Esophagus squamous epithelium (tissue), 5 donors: ENCODE data around the gene GLIS1. TPM values are rescaled to one million over a fixed set of nuclear protein-coding genes. Genes with fewer than 3 reads are reported as not detected.

Experiments
- DNase-seq: peaks from one replicate; lab custom pipeline; 2025; lab: John Stamatoyannopoulos, UW
- H3K27ac ChIP-seq, 4 donors: fragments of 200-600 bp; sonication (generic); one replicate each; pipeline ENCODE4 v1.5.1; 2016 to 2019; ENCODE audit warnings: mild to moderate bottlenecking in 1 of 4
- H3K27me3 ChIP-seq, 4 donors: fragments of 200-600 bp; sonication (generic); 1 replicate in 3 of 4; 2 replicates in 1 of 4; pipeline versions ENCODE4 v1.5.1 to v1.6.0; 2017 to 2021; ENCODE audit warnings: antibody characterized with exemption in 1 of 4
- H3K36me3 ChIP-seq, 3 donors: fragments of 200-600 bp; sonication (generic); one replicate each; pipeline ENCODE4 v1.5.1; 2016 to 2019
- H3K4me1 ChIP-seq, 3 donors: fragments of 200-600 bp; sonication (generic); one replicate each; pipeline ENCODE4 v1.5.1; 2017 to 2019
- H3K4me3 ChIP-seq, 4 donors: fragments of 200-600 bp; sonication (generic); 1 replicate in 3 of 4; 2 replicates in 1 of 4; pipeline ENCODE4 v1.5.1; 2016 to 2019; ENCODE audit warnings: mild to moderate bottlenecking in 2 of 4, moderate library complexity in 1 of 4
- H3K9me3 ChIP-seq, 3 donors: fragments of 200-600 bp; sonication (generic); one replicate each; pipeline ENCODE4 v1.5.1; 2016 to 2019
- CTCF ChIP-seq, 6 experiments: fragments of 450-650 bp in 4 of 6; fragments of 200-600 bp in 2 of 6; sonication (generic) in 2 of 6; IDR thresholded peaks; one replicate each; pipeline ENCODE4 v1.5.1; 2016 to 2019; ENCODE audit warnings: antibody characterized with exemption in 6 of 6, mild to moderate bottlenecking in 4 of 6, moderate library complexity in 4 of 6
- POLR2A ChIP-seq, 4 donors: fragments of 450-650 bp; IDR thresholded peaks; one replicate each; pipeline ENCODE4 v1.6.1; 2017; ENCODE audit warnings: antibody characterized with exemption in 4 of 4, mild to moderate bottlenecking in 4 of 4, moderate library complexity in 3 of 4
- WGBS, 2 donors: methylation state at CpG; one replicate each; pipeline ENCODE4 v1.1.5; 2018; 5-methylcytosine and 5-hydroxymethylcytosine counted together
- intact Hi-C: fragments of 100-400 bp; cut with DNase I; formaldehyde crosslinking; loops from one replicate; pipeline ENCODE4 v1.15.0; 2022
- total RNA-seq, 4 donors: library from RNA; depleted of rRNA; stranded (reverse); fragments of >200 nt; gene quantifications; one replicate each; pipeline ENCODE4 v1.1.0, GENCODE V29; 2016
- donor health status: DM: yes; HTN: yes; CAD: no.

Gene GLIS1
- total RNA-seq, 4 donors from 2014 or later = 0.57 TPM; not detected in 3

- no peak overlapping the region for H3K27ac ChIP-seq
- TF ChIP-seq CTCF (IDR thresholded peaks at IDR 0.05) = no peak
- no peak for TF ChIP-seq POLR2A (IDR thresholded peaks at IDR 0.05)
- H3K27me3 ChIP-seq = no peaks in the 10 kb centered on the region
- intact Hi-C loops = no loop called here
- no peaks in the 10 kb centered on the region for H3K9me3 ChIP-seq
- no peaks in the 10 kb centered on the region for H3K4me1 ChIP-seq
- DNase-seq = no peak
- 62 to 75% methylated on average over 6 to 10 of the region's 17 CpGs for WGBS, 2 donors
- no peak overlapping the region for H3K4me3 ChIP-seq
- H3K36me3 ChIP-seq = no peaks in the 10 kb centered on the region
Measured at GRCh38 chr1:53643041-53643880, 95.7 kb downstream of the GLIS1 start.

DNA sequence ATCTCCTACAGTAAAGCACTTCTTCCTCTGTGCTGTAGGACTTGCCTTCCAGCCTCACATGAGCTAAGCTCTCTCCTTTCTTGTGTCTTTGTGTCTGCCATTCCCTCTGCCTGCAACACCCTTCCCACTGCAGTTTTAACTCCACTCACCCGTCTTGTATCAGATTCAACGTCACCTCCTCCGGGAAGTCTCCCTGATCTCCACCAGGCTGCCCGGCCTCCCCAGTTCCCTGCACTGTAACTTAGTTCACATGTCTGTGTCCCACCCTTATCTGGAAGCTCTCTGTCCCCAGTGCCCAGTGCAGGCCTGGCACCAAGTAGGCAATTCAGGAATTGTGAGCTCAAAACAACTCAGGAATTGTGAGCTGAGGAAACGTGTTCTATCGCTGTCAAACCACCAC, 96.4 kb downstream of the GLIS1 start:
- Histone ChIP-seq H3K4me3 (no peak overlapping the region), H3K27ac (no peak overlapping the region), H3K36me3 (no peaks in the 10 kb centered on the region), H3K4me1 (no peaks in the 10 kb centered on the region), H3K9me3 (no peaks in the 10 kb centered on the region), H3K27me3 (no peaks in the 10 kb centered on the region)
- 79 to 84% methylated on average over 6 of the region's 6 CpGs for WGBS, 2 donors
- no peak for DNase-seq
- no peak for TF ChIP-seq POLR2A (IDR thresholded peaks at IDR 0.05)
- no peak for TF ChIP-seq CTCF (IDR thresholded peaks at IDR 0.05)
- intact Hi-C loops = no loop called here

DNA sequence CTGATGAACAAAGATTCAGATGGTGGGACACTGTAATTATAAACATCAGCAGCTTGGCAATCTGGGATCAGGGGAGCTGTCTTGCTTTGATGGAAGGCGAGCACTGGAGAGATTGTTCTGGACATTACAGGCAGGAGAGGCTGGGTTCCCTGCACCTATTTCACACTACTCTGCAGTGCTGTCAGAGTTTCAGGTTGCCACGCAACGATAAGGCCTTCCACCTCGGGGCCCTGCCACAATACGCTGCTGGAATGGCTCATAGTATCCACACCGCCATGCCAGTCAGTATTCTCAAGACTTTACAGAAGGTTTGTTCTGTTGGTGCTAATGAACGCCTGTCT, 96.8 kb downstream of the GLIS1 start:
- 76 to 88% methylated on average over 6 to 7 of the region's 7 CpGs for WGBS, 2 donors
- H3K4me3 ChIP-seq = no peak overlapping the region
- no peak for DNase-seq

GRCh38 chr1:53641481-53642214, 97.3 kb downstream of the GLIS1 start:
- H3K4me1 ChIP-seq = no peaks in the 10 kb centered on the region
- no peak for DNase-seq
- WGBS, 2 donors = 78 to 82% methylated on average over 6 of the region's 9 CpGs
- H3K9me3 ChIP-seq = no peaks in the 10 kb centered on the region
- no peak overlapping the region for H3K27ac ChIP-seq
- H3K36me3 ChIP-seq = no peaks in the 10 kb centered on the region
- TF ChIP-seq CTCF (IDR thresholded peaks at IDR 0.05) = no peak
- TF ChIP-seq POLR2A (IDR thresholded peaks at IDR 0.05) = no peak
- H3K4me3 ChIP-seq = no peak overlapping the region
- no peaks in the 10 kb centered on the region for H3K27me3 ChIP-seq
- intact Hi-C loops = no loop called here

More for the DNA sequence above, 96.8 kb downstream of the GLIS1 start:
- no peak for TF ChIP-seq POLR2A (IDR thresholded peaks at IDR 0.05)
- TF ChIP-seq CTCF (IDR thresholded peaks at IDR 0.05) = no peak
- no peaks in the 10 kb centered on the region for H3K27me3 ChIP-seq
- no peaks in the 10 kb centered on the region for H3K4me1 ChIP-seq
- H3K36me3 ChIP-seq = no peaks in the 10 kb centered on the region
- H3K9me3 ChIP-seq = no peaks in the 10 kb centered on the region
- H3K27ac ChIP-seq = no peak overlapping the region
- intact Hi-C loops = no loop called here

GRCh38 chr1:53640701-53641075, 98.3 kb downstream of the GLIS1 start:
- no peak for DNase-seq
- no peak overlapping the region for H3K4me3 ChIP-seq
- no peaks in the 10 kb centered on the region for H3K9me3 ChIP-seq
- TF ChIP-seq POLR2A (IDR thresholded peaks at IDR 0.05) (no peak), CTCF (IDR thresholded peaks at IDR 0.05) (no peak)
- H3K36me3 ChIP-seq = no peaks in the 10 kb centered on the region
- intact Hi-C loops = no loop called here
- 32 to 58% methylated on average over 4 to 6 of the region's 6 CpGs for WGBS, 2 donors
- H3K27ac ChIP-seq = no peak overlapping the region
- no peaks in the 10 kb centered on the region for H3K4me1 ChIP-seq
- H3K27me3 ChIP-seq = no peaks in the 10 kb centered on the region
